ENCODE data around the gene PFKFB2. TPM values are rescaled to one million over a fixed set of nuclear protein-coding genes. Genes with fewer than 3 reads are reported as not detected.

PFKFB2 gene
- total RNA-seq, 1 donor from 2014 or later: 49.9 TPM

DNA sequence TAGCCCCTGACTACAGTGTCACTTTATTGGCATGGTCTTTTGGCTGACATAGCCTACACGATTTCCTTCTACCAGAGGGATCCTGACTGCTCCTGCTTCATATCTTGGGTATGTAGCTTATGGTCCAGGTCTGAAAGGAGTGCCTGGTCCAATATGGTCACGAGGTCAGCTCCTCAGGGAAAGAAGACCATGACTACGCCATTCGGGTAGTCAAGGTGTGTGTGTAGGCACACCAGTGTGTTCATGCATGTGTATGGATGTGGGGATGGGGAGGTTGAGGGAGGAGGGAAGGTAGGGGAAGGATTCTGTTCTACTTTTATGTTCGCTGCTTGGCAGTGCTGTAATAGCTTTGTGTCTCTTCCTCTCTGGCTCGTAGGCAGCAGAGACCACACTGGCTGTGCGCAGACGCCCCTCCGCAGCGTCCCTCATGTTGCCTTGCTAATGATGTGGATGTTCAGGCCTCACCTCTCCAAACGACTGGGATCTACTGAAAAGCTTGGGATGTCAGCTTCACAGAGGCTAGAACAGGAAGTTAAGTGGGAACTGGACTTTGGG is 25.6 kb downstream of the PFKFB2 start:
- no peak for DNase-seq (ENCODE audit: low spot score)
- intact Hi-C loops (cut with DNase I): loop anchor here (10.0 kb wide), 1 partner anchor 154 kb away; the partner anchor contains the start of gene FCMR

DNA sequence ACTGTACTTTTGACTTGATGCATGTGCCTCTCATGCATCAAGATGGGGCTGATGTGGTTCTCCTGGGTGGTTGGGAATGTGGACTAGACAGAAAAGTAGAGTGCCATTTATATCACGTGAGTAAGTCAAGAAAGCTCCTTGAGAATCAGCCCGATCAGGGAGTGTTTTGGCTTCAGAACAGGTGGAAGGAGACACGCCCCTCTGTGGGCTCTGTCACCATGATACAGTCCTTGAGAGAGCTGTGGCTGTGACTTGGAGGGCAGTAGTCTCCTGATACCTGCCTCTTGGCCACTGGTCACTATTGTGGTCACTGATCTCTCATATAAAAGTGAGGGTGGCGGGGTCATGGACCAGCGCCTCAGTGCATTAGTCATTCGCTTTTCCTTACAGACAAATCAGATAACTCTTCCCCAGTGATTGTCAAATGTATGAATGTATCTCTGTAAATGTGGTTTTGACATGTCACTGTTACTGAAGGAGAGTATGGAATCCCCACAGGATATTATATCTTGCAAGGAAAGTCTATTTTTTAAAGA is 26.7 kb downstream of the PFKFB2 start:
- intact Hi-C loops (cut with DNase I): loop anchor here (5.0 to 10.0 kb wide), 2 partner anchors 155 to 418 kb away; partner anchors contain the start of genes CR1 and FCMR
- DNase-seq (ENCODE audit: low spot score): no peak

DNA sequence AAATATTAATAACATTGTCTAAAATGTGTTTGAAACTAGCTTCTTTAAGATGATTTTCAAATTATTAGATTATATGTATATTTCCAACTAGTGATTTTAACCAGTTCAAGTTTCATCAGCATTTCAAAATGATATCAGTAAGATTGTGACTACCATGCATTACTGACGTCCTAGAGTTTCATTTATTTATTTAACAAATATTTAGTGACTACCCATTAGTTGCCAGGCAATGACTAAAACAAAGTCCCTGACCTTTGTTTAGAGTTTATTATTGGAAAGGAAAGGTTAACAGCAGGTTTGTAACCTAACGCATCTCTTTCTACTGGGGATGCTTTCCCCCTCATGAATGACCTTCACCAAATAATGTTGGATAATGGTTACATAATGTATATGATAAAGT is 28.0 kb downstream of the PFKFB2 start:
- DNase-seq (ENCODE audit: low spot score): no peak
- intact Hi-C loops (cut with DNase I): loop anchor here (5.0 kb wide), 1 partner anchor 416 kb away; the partner anchor contains the start of gene CR1

DNA sequence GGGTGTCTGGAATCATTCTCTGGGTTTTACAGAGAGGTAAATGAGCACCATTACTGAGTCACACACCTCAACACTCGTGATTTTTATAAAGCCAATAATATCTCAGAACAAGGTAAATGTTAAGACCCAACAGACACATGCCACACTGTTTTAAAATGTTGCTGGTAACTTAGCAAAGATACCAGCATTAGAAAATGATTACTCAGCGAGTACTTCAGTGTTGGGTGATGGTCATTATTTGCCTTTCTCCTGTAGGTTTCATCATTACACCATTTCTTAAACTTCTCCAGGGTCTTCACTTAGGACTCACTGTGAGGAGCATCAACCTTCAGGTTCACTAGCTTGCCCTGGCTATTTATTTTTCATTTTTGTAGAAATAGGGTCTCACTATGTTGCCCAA is 28.7 kb downstream of the PFKFB2 start:
- no peak for DNase-seq (ENCODE audit: low spot score)
- intact Hi-C loops (cut with DNase I): loop anchor here (5.0 kb wide), 1 partner anchor 415 kb away; the partner anchor contains the start of gene CR1

DNA sequence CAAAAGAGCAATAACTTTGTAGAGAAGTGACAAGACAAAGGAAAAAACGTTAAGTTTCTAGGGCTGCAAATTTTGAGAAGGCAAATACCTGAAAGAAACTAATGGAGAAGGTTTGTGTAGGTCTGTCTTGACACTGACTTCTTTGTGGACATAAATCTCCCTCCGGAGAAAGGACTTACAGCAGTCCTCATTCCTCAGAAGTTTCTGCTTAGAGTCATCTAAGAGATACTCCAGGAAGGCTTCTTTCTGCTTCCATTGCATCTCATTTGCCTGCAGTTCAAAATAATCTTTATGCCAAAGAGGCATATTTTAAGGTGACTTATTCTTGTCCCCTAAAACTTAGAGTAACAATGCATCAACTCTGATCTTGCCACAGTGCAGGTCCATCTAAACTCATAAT is 31.2 kb downstream of the PFKFB2 start:
- intact Hi-C loops (cut with DNase I): loop anchor here (1.0 to 5.0 kb wide), 2 partner anchors 320 to 413 kb away; partner anchors contain the start of gene CR1
- no peak for DNase-seq (ENCODE audit: low spot score)

DNA sequence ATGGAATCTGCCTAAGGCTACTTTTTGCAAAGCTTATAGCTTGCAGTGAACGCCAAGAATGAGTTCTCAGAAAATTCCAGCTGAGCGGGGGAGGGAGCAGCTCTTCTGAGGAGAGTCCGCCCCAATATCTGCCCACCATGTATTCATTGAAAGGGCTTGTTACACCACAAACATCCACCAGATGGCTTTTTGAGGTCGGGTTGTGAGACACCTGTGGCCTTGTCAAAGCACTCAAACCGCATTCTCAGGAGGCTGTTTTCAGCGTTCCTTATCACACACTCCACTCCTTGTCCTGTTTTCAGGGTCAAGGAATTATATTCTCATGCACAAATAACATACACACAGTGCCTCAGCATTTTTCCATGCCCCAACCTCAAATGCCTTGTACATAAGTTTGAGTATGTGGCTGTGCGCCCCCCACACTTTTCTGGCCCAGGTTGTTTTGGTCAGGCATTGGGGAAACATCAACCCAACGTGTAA is 31.7 kb downstream of the PFKFB2 start:
- DNase-seq (ENCODE audit: low spot score): no peak

DNA sequence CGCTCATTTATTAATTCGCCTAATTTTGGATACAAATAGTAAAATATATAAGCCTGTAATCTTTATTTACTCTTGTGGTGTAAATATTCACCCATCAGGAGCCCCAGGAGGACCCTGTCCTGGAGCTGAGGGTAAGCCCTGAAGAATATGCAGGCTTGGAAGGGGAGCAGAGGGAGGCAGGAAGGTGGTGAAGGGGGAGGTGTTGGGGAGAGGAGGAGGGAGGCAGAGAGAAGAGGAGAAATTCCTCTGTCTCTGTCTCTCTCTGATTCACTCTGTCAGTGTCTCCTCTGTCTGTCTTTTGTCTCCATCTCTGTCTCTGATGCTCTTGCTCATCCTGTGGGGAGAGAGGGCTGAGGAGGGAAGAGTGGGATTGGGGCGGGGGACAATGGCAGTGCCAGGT is 32.8 kb downstream of the PFKFB2 start:
- DNase-seq (ENCODE audit: low spot score): no peak
- intact Hi-C loops (cut with DNase I): no loop called here

More for the DNA sequence above, 31.7 kb downstream of the PFKFB2 start:
- intact Hi-C loops (cut with DNase I): loop anchor here (1.0 to 5.0 kb wide), 2 partner anchors 320 to 413 kb away; partner anchors contain the start of gene CR1

DNA sequence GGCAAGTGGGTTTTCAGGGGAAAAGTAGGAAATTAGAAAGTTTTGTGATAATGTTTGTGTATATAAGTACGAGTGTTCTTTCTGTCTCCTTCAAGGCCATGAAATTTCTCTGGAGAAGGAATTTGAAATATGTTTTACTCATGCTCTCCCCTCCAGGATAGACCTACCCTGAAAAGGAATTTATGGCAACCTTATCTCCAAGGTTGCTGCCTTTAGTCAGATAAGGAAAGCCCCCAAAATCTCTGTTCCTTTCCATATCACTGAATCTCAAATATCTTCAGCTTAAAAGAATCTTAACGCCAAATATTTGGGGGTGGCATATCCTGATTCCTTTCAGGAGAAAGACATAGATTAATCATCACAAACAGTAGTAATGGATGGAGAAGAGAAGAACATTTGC is 35.1 kb downstream of the PFKFB2 start:
- intact Hi-C loops (cut with DNase I): no loop called here
- DNase-seq (ENCODE audit: low spot score): no peak

DNA sequence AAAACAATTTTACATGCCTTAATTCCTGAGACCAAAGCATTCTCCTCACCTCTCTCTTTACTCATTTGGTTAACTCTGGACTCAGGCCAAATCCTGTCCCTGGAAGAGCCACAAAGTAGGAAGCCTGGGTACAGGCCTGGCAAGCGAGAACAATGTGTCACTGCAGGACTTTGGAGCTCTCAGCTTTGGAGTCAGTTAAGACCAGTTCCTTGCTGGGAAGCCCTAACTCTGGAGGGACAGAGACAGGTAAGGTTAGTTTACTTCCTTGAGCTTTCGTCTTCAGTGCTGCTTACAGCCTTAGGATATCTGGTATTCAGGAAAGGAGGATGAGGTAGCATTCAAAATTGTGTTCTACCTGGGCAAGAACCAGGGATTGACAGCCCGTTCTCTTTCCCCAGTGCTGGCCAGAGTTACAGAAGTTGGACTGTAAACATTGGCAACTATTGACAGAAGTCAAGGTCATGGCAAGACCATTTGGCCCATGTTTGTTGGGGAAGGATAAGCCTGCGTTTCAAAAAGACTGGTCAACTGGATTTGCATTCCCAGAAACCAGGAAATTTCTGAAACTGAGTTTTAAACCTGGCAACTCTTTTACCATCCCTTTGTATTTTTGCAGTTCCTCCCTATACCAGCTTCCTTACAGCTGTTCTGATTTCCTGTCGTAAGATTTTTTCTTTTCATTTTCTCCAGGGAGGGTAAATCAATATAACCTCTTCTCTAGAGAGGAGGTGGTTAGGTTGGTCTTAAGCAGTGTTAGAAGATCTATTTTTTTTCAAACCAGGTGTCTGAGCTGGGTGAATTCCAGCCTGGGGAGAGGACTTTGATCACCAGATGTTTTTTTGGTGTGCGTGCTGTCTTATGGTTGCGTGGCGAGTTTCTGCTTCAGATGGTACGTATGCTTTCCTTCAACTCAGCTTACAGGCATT is 35.9 kb downstream of the PFKFB2 start, which contains the start of gene C4BPB:
Gene C4BPB (plus strand): TSS at position 160 of the 926 bp plus-strand sequence. CDS start 672 bp downstream, at position 832.
- DNase-seq (ENCODE audit: low spot score): no peak
- intact Hi-C loops (cut with DNase I): no loop called here

DNA sequence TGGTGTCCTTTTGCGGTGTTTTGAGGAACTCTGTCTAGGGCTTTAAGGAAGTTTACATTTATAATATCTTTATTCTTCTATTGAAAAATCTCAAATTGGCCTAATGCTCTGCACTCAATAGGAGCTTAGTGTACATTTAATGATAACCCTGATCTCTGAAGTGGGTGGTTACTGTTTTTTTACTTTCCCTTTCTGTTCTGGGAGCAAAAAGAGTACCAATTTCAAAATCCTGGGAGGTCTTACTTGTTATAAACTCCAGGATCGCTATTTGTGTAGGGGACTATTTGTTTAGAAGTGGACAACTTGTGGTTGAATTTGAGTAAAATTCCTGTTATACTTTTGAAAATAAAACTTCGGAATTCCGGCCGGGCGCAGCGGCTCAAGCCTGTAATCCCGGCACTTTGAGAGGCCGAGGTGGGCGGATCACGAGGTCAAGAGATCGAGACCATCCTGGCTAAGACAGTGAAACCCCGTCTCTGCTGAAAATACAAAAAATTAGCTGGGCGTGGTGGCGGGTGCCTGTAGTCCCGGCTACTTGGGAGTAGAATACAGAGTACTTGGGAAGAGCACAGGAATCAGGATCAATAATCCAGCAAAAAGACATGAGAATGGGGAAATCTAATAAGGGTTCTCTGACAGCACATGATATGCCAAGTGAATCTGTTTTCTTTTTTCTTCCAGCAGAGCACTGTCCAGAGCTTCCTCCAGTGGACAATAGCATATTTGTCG is 36.7 kb downstream of the PFKFB2 start:
- intact Hi-C loops (cut with DNase I): no loop called here
- DNase-seq (ENCODE audit: low spot score): no peak

DNA sequence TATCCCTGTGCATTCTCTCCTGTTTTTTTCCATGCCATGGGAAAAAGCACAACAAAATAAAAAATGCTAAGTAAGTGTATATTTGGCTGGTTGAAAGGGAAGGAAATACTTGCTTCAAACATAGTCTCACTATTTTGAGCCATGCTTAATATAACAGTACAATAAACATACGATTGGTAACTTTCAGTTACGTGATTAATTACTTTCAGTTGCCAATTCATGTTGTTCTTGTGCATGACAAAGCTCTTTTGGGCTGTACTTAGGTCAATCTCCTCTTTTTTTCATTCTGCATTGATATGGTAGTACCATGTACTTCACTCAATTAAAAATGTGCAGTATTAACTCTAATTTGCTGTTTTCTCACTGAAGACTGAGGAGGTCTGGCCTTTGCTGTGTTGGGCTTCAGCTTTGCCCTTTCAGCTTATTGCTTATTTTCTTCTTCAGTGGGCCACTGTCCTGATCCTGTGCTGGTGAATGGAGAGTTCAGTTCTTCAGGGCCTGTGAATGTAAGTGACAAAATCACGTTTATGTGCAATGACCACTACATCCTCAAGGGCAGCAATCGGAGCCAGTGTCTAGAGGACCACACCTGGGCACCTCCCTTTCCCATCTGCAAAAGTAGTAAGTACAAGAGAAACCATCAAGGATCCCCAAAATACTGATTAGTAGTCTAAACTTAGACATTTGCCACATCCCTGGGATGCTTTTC is 38.3 kb downstream of the PFKFB2 start:
- intact Hi-C loops (cut with DNase I): no loop called here
- DNase-seq (ENCODE audit: low spot score): no peak

DNA sequence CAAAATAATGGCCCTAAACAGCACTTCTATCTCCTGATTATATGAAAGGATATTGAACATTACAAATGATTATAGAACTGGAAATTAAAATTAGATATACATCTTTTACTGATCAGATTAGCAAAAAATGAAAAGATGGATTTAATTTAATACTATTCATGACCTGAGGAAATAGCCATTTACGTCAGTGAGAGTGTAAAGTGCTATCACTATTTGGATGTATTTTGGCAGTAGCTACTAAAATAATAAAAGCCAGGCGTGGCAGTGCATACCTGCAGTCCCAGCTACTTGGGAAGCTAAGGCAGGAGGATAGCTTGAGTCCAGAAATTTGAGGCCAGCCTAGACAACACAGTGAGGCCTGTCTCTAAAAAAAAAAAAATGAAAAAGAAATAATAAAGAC is 40.9 kb downstream of the PFKFB2 start:
- intact Hi-C loops (cut with DNase I): no loop called here
- DNase-seq (ENCODE audit: low spot score): no peak

DNA sequence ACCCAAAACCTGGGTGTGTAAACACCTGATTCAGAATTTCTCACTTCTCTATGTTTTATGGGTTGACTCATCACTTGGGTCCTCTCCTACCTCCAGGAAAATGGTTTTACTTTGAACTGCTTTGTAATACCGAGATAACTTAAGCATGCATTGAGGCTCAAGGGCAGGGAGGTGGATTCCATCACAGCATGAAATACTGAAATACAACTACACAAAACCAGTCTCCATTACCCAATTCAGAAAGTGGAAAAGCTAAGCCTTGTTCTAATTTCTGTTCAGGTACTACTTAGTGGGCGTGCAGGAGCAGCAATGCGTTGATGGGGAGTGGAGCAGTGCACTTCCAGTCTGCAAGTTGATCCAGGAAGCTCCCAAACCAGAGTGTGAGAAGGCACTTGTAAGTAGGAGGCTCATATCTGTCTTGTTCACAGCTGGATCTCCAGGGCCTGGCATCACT is 44.8 kb downstream of the PFKFB2 start:
- intact Hi-C loops (cut with DNase I): no loop called here
- DNase-seq (ENCODE audit: low spot score): no peak

DNA sequence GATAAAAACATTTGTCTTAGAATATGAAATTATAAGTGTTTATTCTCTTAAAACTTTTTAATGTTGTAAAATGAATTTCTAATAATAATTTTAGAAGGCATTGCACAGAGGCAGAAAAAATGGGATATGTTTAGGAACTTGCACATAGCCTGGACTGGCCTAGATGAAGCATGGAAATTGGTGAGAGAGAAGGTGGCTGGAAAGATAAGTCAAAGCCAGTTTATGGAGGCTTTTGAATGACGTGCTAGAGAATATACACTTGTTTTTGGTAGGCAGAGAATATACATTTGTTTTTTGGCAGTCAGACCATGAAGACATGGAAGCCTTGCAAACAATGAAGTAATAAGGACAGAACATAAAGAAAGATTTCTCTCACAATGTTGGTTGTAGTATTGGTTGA is 48.6 kb downstream of the PFKFB2 start:
- intact Hi-C loops (cut with DNase I): no loop called here
- no peak for DNase-seq (ENCODE audit: low spot score)

DNA sequence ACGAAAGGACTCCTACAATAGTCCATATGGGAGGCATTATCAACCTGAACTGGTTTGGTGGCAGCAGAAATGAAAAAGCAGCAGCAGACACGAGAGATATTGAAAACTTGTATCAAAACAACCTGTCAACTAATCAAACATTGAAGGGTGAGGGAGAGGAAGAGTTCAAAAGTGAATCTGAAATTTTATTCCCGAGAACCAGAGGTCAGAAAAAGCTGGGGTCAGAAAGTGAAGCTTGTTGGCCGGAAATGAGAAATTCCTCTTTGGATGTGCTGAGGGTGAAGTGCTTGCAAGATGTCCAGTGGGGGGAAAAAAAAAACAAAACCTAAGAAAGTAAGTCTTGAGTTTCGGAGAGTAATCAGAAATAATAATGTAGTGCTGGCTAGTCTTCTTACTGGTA is 49.1 kb downstream of the PFKFB2 start:
- intact Hi-C loops (cut with DNase I): no loop called here
- DNase-seq (ENCODE audit: low spot score): no peak

DNA sequence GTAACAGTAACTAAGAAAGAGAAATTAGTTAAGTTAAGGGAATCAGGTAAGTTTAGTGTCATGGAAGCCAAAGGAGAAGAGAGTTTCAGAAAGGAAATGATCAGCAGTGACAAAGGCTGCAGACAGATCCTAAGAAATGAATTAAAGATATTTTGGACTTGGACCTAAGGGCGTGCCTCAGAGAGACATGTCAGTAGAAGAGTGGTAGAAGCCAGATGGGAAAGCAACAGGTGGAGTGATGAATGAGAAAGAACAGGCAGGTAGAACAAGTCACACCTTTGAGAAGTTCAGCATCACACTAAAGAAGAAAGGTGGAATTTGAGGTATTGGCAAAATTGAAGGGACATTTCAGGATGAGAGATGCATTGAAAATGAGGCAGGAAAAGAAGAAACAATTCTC is 49.6 kb downstream of the PFKFB2 start:
- intact Hi-C loops (cut with DNase I): no loop called here

DNA sequence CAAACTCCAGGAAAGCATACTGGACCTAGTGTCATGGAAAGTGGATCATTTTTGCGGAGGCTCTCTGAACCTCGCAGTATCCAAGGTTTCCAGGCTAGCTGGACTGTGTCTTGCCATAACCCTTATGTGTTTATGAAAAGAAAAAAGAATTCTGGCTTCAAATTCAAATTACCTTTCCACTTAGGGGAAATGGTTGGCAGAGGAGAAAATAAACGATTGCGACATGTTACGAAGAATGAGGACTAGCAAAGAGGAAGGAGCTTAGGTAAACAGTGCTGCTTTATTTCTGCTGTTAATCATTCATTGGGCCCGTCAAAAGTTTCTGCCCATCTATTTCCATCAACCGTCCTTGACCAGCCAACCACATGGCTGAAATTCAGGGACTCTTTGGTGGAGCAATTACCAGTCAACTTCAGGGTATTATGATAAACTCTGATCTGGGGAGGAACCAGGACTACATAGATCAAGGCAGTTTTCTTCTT is 50.9 kb downstream of the PFKFB2 start, which contains the start of gene C4BPA:
Gene C4BPA (plus strand): TSS at position 342 of the 482 bp plus-strand sequence. CDS start 8,793 bp downstream, outside the sequence.
- intact Hi-C loops (cut with DNase I): no loop called here
- DNase-seq (ENCODE audit: low spot score): no peak

More for the DNA sequence above, 49.6 kb downstream of the PFKFB2 start:
- no peak for DNase-seq (ENCODE audit: low spot score)

DNA sequence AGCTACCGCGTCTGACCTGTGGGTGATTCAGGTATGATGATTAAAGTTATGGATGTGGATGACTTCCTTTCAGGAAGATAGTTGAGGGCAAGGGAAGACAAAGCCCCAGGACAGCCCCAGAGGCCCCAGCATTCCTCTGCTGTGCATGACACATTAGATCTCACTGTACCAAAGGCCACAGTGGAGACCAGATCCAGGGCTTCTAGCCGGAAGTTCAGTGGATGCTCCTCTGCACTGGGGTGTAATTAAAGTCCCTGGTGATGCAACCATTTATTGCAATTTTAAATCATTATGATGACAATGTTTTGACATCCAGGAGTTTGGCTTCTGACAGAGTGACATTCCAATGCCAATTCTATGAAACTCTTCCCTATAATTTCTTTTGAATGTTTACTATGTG is 55.9 kb downstream of the PFKFB2 start:
- no peak for DNase-seq (ENCODE audit: low spot score)
- intact Hi-C loops (cut with DNase I): no loop called here

Measured in cardiac septum (tissue), 1 donor.